ENCODE data around the gene FAM20C. TPM values are rescaled to one million over a fixed set of nuclear protein-coding genes. Genes with fewer than 3 reads are reported as not detected.

The FAM20C gene
- total and polyA plus RNA-seq, 7 experiments from 2014 or later, result 0.22 to 27.0 (median 4.6) TPM; not detected in 2

DNA sequence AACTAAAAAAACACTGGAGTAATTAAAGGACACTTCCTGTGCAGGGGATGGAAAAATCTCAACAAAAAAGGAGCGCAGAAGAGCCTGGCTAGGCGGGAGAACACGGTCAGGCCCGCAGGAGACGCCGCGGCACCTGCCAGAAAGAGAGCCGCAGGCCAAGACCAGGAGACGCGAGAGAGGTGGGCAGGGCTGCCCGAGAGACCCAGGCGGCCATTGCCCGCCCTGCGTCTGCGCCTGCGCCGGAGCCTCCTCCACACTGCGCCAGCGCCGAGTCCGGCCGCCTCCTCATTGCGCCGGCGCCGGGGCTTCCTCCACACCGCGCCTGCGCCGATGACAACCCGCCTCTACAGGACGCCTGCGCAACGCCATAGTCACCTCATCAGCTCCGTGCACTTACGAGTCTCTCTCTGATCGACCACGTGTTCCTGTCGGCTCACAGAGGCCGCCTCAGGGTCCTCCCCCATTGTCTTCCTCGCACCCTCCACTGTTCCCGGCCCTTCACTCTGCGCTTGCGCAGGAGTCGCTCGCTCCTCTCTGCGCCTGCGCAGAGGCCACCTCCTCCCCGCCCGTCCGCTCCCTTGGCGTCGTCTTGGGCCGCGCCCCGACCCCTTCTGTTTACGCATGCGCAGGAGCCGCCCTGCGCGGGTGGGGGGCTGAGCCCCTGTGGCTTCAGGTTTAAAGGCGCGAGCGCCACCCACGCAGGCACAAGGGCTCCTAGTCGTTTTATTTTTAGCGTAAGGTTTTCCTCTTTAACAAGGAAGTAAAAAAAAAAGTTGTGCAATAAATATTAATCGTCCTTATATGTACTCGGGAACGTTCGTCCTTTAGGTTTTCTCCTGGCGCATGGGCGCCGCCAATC is 43.2 kb upstream of the FAM20C start:
- Mint-ChIP-seq H3K36me3 (peaks cover 0 to 14% (median 9%) of the 10 kb centered on the region in 5 donors), H3K27ac (peak overlapping the region; percentile 94 to 100 (median 99)), H3K27me3 (peaks cover 0 to 4% (median 0%) of the 10 kb centered on the region in 5 donors), H3K4me1 (peaks cover 9 to 25% (median 20%) of the 10 kb centered on the region in 7 donors), H3K4me3 (peak overlapping the region; percentile 80 to 97 (median 91)), H3K9me3 (peaks cover 0 to 6% (median 0%) of the 10 kb centered on the region in 11 donors)
- POLR2A ChIA-PET, result interaction anchor here (0.6 to 1.0 kb wide), 3 partner anchors 9 to 1550 kb away, joined by 3 read pairs; a partner anchor contains a TSS
- H3K4me3 ChIP-seq (ENCODE audit: low read length), result peak overlapping the region; percentile 52
- no peaks in the 10 kb centered on the region for H3K9me3 ChIP-seq (ENCODE audit: control insufficient read depth in 2 of 3, low read length in 3 of 3)
- H3K27ac ChIP-seq (ENCODE audit: low read depth, low read length), result peak overlapping the region; percentile 82
- intact Hi-C loops (cut with micrococcal nuclease), result loop anchor here (2.0 to 5.0 kb wide), 7 partner anchors 453 to 1013 kb away; partner anchors contain the start of genes COX19 (in 1 of the 2), DNAAF5 (in 1 of the 2), GPR146 (in 1 of the 2) and PRKAR1B (in 1 of the 2)
- CTCF ChIA-PET, result interaction anchor here (0.6 kb wide), 1 partner anchor 920 kb away, joined by 3 read pairs; no protein-coding TSS in a partner anchor
- H3K36me3 ChIP-seq (ENCODE audit: control insufficient read depth in 2 of 3, insufficient read depth in 3 of 3, low read length in 3 of 3), result no peaks in the 10 kb centered on the region
- peak; percentile 97 to 99 (median 99) for DNase-seq
- H3K27me3 ChIP-seq (ENCODE audit: control insufficient read depth in 2 of 2, insufficient read depth in 2 of 2, low read length in 2 of 2), result no peaks in the 10 kb centered on the region
- ATAC-seq, result peak; percentile 97
- H3K4me1 ChIP-seq (ENCODE audit: control insufficient read depth in 2 of 2, insufficient read depth in 2 of 2, low read length in 2 of 2), result peaks cover 18 to 19% of the 10 kb centered on the region in 2 donors

DNA sequence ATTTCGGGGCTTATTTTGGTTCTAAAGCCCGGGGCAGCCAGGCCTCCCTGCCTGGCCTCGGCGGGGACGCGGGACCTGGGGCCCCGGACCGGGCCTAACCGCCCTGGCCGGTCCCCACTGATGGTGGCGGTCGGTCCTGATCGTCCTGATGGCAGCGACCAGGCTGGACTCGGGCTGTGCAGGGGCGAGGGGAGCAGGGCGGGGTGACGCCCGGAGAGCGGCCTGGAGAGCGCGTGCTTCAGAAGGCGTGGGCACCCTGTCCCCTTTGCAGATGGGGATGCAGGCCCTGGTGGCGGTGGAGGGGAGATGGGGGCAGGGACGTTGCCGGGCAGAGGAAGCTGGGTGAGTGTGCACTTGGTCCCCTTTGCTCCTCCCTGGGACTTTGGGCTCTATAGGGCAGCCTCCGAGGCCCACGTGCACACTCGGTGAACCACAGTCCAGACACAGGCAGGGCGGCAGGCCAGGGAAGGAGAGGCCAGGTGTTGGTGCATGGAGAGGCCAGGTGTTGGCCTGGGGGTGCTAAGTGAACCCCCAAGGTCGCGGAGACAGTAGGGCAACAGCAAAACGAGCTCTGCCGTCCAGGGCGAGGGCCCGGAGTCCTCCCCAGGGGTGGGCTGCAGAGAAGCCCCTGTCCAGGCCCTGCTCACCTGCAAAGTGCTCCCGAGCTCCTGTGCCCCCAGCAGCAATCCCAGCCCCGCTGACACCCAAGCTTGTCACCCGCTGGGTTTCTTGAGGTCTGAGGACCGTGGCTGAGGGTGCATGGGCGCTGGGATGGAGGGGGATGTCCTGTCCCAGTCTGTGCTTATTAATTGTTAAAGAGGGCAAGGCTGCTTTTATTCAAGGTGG is 42.4 kb upstream of the FAM20C start:
- Histone ChIP-seq H3K4me3 (ENCODE audit: low read length) (peak overlapping the region; percentile 52), H3K27ac (ENCODE audit: low read depth, low read length) (peak overlapping the region; percentile 82), H3K27me3 (ENCODE audit: control insufficient read depth in 2 of 2, insufficient read depth in 2 of 2, low read length in 2 of 2) (no peaks in the 10 kb centered on the region), H3K9me3 (ENCODE audit: control insufficient read depth in 2 of 3, low read length in 3 of 3) (no peaks in the 10 kb centered on the region), H3K4me1 (ENCODE audit: control insufficient read depth in 2 of 2, insufficient read depth in 2 of 2, low read length in 2 of 2) (peaks cover 18 to 19% of the 10 kb centered on the region in 2 donors), H3K36me3 (ENCODE audit: control insufficient read depth in 2 of 3, insufficient read depth in 3 of 3, low read length in 3 of 3) (no peaks in the 10 kb centered on the region)
- CTCF ChIA-PET, result no interaction called here
- H3K36me3 Mint-ChIP-seq, result peaks cover 0 to 11% (median 8%) of the 10 kb centered on the region in 5 donors
- peak; percentile 1 for ATAC-seq
- H3K27me3 Mint-ChIP-seq, result peaks cover 0 to 4% (median 0%) of the 10 kb centered on the region in 5 donors
- H3K27ac Mint-ChIP-seq, result peak overlapping the region; percentile 94 to 100 (median 99)
- peaks cover 0 to 6% (median 0%) of the 10 kb centered on the region in 11 donors for H3K9me3 Mint-ChIP-seq
- peaks cover 9 to 25% (median 20%) of the 10 kb centered on the region in 7 donors for H3K4me1 Mint-ChIP-seq
- POLR2A ChIA-PET, result interaction anchor here (1.0 to 1.5 kb wide), 4 partner anchors 8 to 988 kb away, joined by 3 to 7 read pairs (median 4); partner anchors contain the start of gene FAM20C
- peak overlapping the region; percentile 80 to 97 (median 91) for H3K4me3 Mint-ChIP-seq
- intact Hi-C loops (cut with micrococcal nuclease), result loop anchor here (2.0 to 5.0 kb wide), 7 partner anchors 452 to 1012 kb away; partner anchors contain the start of genes COX19 (in 1 of the 2), DNAAF5 (in 1 of the 2), GPR146 (in 1 of the 2) and PRKAR1B (in 1 of the 2)
- DNase-seq, result peak in 4 of 9 donors; percentile 18 to 57 (median 30)

DNA sequence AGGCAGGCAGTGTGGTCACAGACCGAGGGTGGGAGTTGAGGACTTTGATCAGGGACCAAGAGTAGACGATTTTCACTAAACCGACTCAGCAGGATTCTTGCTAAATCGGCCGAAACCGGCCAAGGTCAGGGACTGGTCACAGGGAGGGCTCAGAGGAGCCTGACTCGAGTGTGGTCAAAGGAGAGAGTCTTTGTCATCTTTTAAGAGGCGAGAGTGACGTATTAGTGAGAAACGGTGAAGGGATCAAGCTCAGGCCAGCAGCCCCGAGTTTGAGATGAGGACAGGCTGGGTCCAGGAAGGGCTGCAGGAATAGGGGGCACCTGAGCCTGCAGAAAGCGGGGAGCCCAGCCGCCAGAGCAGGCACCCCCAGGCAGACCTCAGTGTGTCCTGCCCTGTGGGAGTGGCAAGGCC is 41.6 kb upstream of the FAM20C start:
- Histone ChIP-seq H3K27ac (ENCODE audit: low read depth, low read length) (no peak overlapping the region), H3K9me3 (ENCODE audit: control insufficient read depth in 2 of 3, low read length in 3 of 3) (no peaks in the 10 kb centered on the region), H3K36me3 (ENCODE audit: control insufficient read depth in 2 of 3, insufficient read depth in 3 of 3, low read length in 3 of 3) (no peaks in the 10 kb centered on the region), H3K4me3 (ENCODE audit: low read length) (no peak overlapping the region), H3K27me3 (ENCODE audit: control insufficient read depth in 2 of 2, insufficient read depth in 2 of 2, low read length in 2 of 2) (no peaks in the 10 kb centered on the region), H3K4me1 (ENCODE audit: control insufficient read depth in 2 of 2, insufficient read depth in 2 of 2, low read length in 2 of 2) (peaks cover 18 to 19% of the 10 kb centered on the region in 2 donors)
- Mint-ChIP-seq H3K27me3 (peaks cover 0 to 4% (median 0%) of the 10 kb centered on the region in 5 donors), H3K27ac (peak overlapping the region; percentile 36 to 100 (median 98)), H3K4me1 (peaks cover 9 to 25% (median 20%) of the 10 kb centered on the region in 7 donors), H3K36me3 (peaks cover 0 to 11% (median 3%) of the 10 kb centered on the region in 5 donors), H3K4me3 (peak overlapping the region in 8 of 10 donors; percentile 80 to 97 (median 90)), H3K9me3 (peaks cover 0 to 6% (median 0%) of the 10 kb centered on the region in 11 donors)
- ATAC-seq, result no peak
- ChIA-PET POLR2A (interaction anchor here (1.1 to 1.5 kb wide), 2 partner anchors 12 to 41 kb away, joined by 4 to 7 read pairs; partner anchors contain the start of gene FAM20C), CTCF (no interaction called here)
- intact Hi-C loops (cut with micrococcal nuclease), result no loop called here
- DNase-seq, result no peak

DNA sequence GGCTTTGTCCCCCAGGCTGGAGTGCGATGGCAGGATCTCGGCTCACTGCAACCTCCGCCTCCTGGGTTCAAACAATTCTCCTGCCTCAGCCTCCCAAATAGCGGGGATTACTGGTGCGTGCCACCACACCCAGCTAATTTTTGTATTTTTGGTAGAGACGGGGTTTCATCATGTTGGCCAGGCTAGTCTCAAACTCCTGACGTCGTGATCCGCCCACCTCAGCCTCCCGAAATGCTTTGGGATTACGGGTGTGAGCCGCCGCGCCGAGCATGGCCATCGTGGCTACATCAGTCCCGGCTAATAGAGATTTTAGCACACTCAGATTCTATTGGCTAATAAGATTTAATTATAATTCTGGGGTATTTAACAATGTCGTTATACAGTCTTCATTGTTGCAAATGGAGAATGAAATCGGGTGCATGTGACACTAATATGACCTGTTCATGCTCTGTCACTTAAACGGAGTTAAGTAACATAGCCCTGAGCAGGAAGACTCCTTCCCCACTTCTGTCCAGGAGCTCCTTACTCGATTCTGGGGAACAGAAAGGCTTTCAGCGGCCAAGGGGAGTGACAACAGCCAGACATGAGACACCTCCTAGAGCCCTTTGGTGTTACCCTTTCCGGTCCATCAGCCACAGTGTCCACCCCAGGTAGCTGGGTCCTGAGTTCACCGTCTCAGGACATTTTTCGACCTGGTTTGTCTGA is 40.9 kb upstream of the FAM20C start:
- CTCF ChIA-PET, result no interaction called here
- H3K4me1 ChIP-seq (ENCODE audit: control insufficient read depth in 2 of 2, insufficient read depth in 2 of 2, low read length in 2 of 2), result peaks cover 18 to 19% of the 10 kb centered on the region in 2 donors
- H3K9me3 ChIP-seq (ENCODE audit: control insufficient read depth in 2 of 3, low read length in 3 of 3), result no peaks in the 10 kb centered on the region
- ATAC-seq (no peak), DNase-seq (no peak)
- POLR2A ChIA-PET, result no interaction called here
- H3K4me3 ChIP-seq (ENCODE audit: low read length), result no peak overlapping the region
- Mint-ChIP-seq H3K27ac (peak overlapping the region in 5 of 9 donors; percentile 13 to 94 (median 36)), H3K27me3 (peaks cover 0 to 4% (median 0%) of the 10 kb centered on the region in 5 donors), H3K36me3 (peaks cover 0 to 11% (median 3%) of the 10 kb centered on the region in 5 donors), H3K4me3 (peak overlapping the region in 3 of 10 donors; percentile 16 to 58 (median 22)), H3K9me3 (peaks cover 0 to 6% (median 0%) of the 10 kb centered on the region in 11 donors), H3K4me1 (peaks cover 9 to 25% (median 20%) of the 10 kb centered on the region in 7 donors)
- H3K27me3 ChIP-seq (ENCODE audit: control insufficient read depth in 2 of 2, insufficient read depth in 2 of 2, low read length in 2 of 2), result no peaks in the 10 kb centered on the region
- H3K36me3 ChIP-seq (ENCODE audit: control insufficient read depth in 2 of 3, insufficient read depth in 3 of 3, low read length in 3 of 3), result no peaks in the 10 kb centered on the region
- no peak overlapping the region for H3K27ac ChIP-seq (ENCODE audit: low read depth, low read length)
- intact Hi-C loops (cut with micrococcal nuclease), result no loop called here

DNA sequence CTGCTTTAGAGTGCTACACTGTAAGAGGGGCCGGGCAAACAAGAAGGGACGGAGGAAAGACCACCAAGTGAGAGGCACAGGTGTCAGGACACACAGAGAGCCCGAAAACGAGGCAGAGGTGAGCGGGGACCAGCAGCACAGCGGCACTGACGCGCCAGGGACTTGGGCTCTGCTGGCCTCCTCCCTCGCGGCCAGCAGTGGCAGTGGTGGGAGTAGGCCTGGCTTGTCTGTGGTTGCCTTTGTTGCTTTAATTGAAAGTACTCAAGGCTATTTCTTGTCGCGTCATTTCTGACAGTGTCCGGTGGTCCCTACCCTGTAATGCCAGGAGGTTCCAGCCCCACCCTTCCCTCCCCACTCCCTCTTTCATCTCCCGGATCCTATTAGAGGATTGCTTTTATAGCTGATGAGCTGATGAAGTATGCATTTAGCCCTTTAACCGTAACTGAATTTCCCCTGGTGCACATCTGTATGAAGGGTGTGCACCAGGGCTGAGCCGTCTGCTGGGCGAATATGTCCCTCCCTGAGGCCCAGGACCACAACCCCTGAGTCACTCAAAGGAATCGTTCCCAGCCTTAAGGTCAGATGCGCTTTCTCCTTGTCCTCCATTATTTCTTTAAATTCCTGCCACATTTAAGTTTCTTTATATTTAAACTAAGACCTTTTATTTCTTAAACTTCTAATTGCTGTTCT is 39.5 kb upstream of the FAM20C start:
- DNase-seq (no peak), ATAC-seq (no peak)
- ChIA-PET POLR2A (no interaction called here), CTCF (no interaction called here)
- peaks cover 0 to 4% (median 0%) of the 10 kb centered on the region in 5 donors for H3K27me3 Mint-ChIP-seq
- Histone ChIP-seq H3K36me3 (ENCODE audit: control insufficient read depth in 2 of 3, insufficient read depth in 3 of 3, low read length in 3 of 3) (no peaks in the 10 kb centered on the region), H3K27me3 (ENCODE audit: control insufficient read depth in 2 of 2, insufficient read depth in 2 of 2, low read length in 2 of 2) (no peaks in the 10 kb centered on the region), H3K27ac (ENCODE audit: low read depth, low read length) (no peak overlapping the region), H3K4me1 (ENCODE audit: control insufficient read depth in 2 of 2, insufficient read depth in 2 of 2, low read length in 2 of 2) (peaks cover 18 to 19% of the 10 kb centered on the region in 2 donors), H3K9me3 (ENCODE audit: control insufficient read depth in 2 of 3, low read length in 3 of 3) (no peaks in the 10 kb centered on the region), H3K4me3 (ENCODE audit: low read length) (no peak overlapping the region)
- peaks cover 0 to 4% (median 0%) of the 10 kb centered on the region in 5 donors for H3K36me3 Mint-ChIP-seq
- no peak overlapping the region for H3K4me3 Mint-ChIP-seq
- intact Hi-C loops (cut with micrococcal nuclease), result no loop called here
- H3K4me1 Mint-ChIP-seq, result peaks cover 9 to 25% (median 20%) of the 10 kb centered on the region in 7 donors
- peaks cover 0 to 6% (median 0%) of the 10 kb centered on the region in 11 donors for H3K9me3 Mint-ChIP-seq
- H3K27ac Mint-ChIP-seq, result peak overlapping the region in 1 of 9 donors; percentile 48
